ENCODE data around the gene ZNF768. TPM values are rescaled to one million over a fixed set of nuclear protein-coding genes. Genes with fewer than 3 reads are reported as not detected.

The ZNF768 gene
- total and polyA plus RNA-seq, 2 donors: 10.5 to 20.4 TPM

- Histone ChIP-seq H3K27me3 (ENCODE audit: control insufficient read depth in 2 of 2, insufficient read depth in 1 of 2, low read length in 1 of 2) (no peaks in the 10 kb centered on the region), H3K27ac (ENCODE audit: low read depth in 1 of 2, low read length in 1 of 2) (peak overlapping the region; percentile 93 to 98), H3K4me1 (ENCODE audit: control insufficient read depth in 2 of 2, insufficient read depth in 2 of 2, low read length in 2 of 2) (peaks cover 28 to 69% of the 10 kb centered on the region in 2 donors), H3K36me3 (ENCODE audit: control insufficient read depth in 2 of 2, insufficient read depth in 2 of 2, low read length in 1 of 2) (peaks cover 0 to 4% of the 10 kb centered on the region in 2 donors), H3K9me3 (ENCODE audit: control insufficient read depth in 2 of 2, insufficient read depth in 1 of 2, low read length in 1 of 2) (no peaks in the 10 kb centered on the region), H3K4me3 (ENCODE audit: low read length in 2 of 2) (peak overlapping the region in 1 of 2 donors; percentile 16)
- 8% methylated on average over 6 of the region's 6 CpGs for WGBS
- peak in 6 of 9 donors; percentile 72 to 91 (median 78) for DNase-seq (ENCODE audit: low read depth in 6 of 9, low spot score in 9 of 9)
Measured at GRCh38 chr16:30567991-30568638, 41.7 kb upstream of the ZNF768 start.

DNA sequence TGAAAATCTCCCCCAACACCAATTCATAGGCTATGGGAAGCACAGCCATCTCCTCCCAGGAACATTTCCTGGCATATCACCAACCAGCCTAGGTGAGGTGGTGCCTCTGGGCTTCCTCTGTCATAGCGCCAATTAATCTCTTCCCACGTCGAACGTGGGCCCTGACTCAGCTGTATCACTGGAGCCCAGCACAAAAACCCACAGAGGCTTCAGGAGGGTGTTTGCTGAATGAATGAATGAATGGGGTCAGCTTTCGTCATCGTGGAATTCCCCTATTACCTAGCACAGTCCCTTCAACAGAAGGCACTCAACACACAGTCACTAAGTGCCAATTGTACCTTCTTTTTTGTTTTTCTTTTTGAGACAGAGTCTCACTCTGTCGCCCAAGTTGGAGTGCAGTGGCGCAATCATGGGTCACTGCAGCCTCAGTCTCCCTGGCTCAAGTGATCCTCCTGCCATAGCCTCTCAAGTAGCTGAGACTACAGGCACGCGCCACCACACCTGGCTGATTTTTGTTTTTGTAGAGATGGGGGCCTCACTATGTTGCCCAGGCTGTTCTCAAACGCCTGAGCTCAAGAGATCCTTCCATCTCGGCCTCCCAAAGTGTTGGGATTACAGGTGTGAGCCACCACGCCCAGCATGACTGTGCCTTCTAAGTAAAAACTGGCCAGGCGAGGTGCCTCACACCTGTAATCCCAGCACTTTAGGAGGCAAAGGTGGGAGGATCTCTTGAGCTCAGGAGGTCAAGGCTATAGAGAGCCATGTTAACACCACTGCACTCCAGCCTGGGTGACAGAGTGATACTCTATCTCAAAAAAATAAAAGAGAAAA is 41.0 kb upstream of the ZNF768 start:
- H3K36me3 ChIP-seq (ENCODE audit: control insufficient read depth in 2 of 2, insufficient read depth in 2 of 2, low read length in 1 of 2): peaks cover 0 to 4% of the 10 kb centered on the region in 2 donors
- peaks cover 27 to 62% of the 10 kb centered on the region in 2 donors for H3K4me1 ChIP-seq (ENCODE audit: control insufficient read depth in 2 of 2, insufficient read depth in 2 of 2, low read length in 2 of 2)
- H3K27me3 ChIP-seq (ENCODE audit: control insufficient read depth in 2 of 2, insufficient read depth in 1 of 2, low read length in 1 of 2): no peaks in the 10 kb centered on the region
- H3K27ac ChIP-seq (ENCODE audit: low read depth in 1 of 2, low read length in 1 of 2): peak overlapping the region; percentile 93 to 98
- H3K9me3 ChIP-seq (ENCODE audit: control insufficient read depth in 2 of 2, insufficient read depth in 1 of 2, low read length in 1 of 2): no peaks in the 10 kb centered on the region
- 87% methylated on average over 14 of the region's 14 CpGs for WGBS
- no peak overlapping the region for H3K4me3 ChIP-seq (ENCODE audit: low read length in 2 of 2)
- peak in 1 of 9 donors; percentile 23 for DNase-seq (ENCODE audit: low read depth in 6 of 9, low spot score in 9 of 9)

GRCh38 chr16:30566531-30566930 is 40.2 kb upstream of the ZNF768 start:
- Histone ChIP-seq H3K27me3 (ENCODE audit: control insufficient read depth in 2 of 2, insufficient read depth in 1 of 2, low read length in 1 of 2) (peaks cover 0 to under 1% of the 10 kb centered on the region in 2 donors), H3K27ac (ENCODE audit: low read depth in 1 of 2, low read length in 1 of 2) (no peak overlapping the region), H3K4me3 (ENCODE audit: low read length in 2 of 2) (no peak overlapping the region), H3K36me3 (ENCODE audit: control insufficient read depth in 2 of 2, insufficient read depth in 2 of 2, low read length in 1 of 2) (peaks cover 0 to 4% of the 10 kb centered on the region in 2 donors), H3K9me3 (ENCODE audit: control insufficient read depth in 2 of 2, insufficient read depth in 1 of 2, low read length in 1 of 2) (no peaks in the 10 kb centered on the region), H3K4me1 (ENCODE audit: control insufficient read depth in 2 of 2, insufficient read depth in 2 of 2, low read length in 2 of 2) (peaks cover 28 to 60% of the 10 kb centered on the region in 2 donors)
- WGBS: 98% methylated on average over 4 of the region's 4 CpGs
- DNase-seq (ENCODE audit: low read depth in 6 of 9, low spot score in 9 of 9): no peak

- H3K4me3 ChIP-seq (ENCODE audit: low read length in 2 of 2): no peak overlapping the region
- peaks cover 0 to 4% of the 10 kb centered on the region in 2 donors for H3K36me3 ChIP-seq (ENCODE audit: control insufficient read depth in 2 of 2, insufficient read depth in 2 of 2, low read length in 1 of 2)
- no peaks in the 10 kb centered on the region for H3K9me3 ChIP-seq (ENCODE audit: control insufficient read depth in 2 of 2, insufficient read depth in 1 of 2, low read length in 1 of 2)
- peaks cover 0 to 6% of the 10 kb centered on the region in 2 donors for H3K27me3 ChIP-seq (ENCODE audit: control insufficient read depth in 2 of 2, insufficient read depth in 1 of 2, low read length in 1 of 2)
- WGBS: 90% methylated on average over 8 of the region's 8 CpGs
- peaks cover 33 to 64% of the 10 kb centered on the region in 2 donors for H3K4me1 ChIP-seq (ENCODE audit: control insufficient read depth in 2 of 2, insufficient read depth in 2 of 2, low read length in 2 of 2)
- no peak overlapping the region for H3K27ac ChIP-seq (ENCODE audit: low read depth in 1 of 2, low read length in 1 of 2)
- no peak for DNase-seq (ENCODE audit: low read depth in 6 of 9, low spot score in 9 of 9)
Measured at GRCh38 chr16:30565984-30566383, 39.6 kb upstream of the ZNF768 start.

DNA sequence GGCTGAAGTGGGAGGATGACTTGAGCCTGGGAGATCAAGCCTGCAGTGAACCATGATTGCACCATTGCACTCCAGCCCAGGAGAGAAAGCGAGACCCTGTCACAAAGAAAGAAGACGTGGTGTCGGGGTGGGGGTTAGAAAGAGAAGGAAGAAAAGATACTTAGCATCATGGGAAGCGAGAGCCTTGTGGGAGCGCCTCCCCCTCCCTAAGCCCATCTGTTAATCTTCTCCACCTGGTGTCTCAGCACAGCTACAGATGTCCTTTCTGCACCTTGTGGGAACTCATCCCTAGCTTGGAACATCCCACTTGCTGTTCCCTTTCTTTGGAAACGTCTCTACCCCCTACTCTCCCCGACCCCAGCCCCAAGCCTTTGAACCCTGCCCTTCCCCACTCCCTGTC is 39.2 kb upstream of the ZNF768 start:
- WGBS: 85% methylated on average over 7 of the region's 7 CpGs
- no peak overlapping the region for H3K4me3 ChIP-seq (ENCODE audit: low read length in 2 of 2)
- peaks cover 29 to 62% of the 10 kb centered on the region in 2 donors for H3K4me1 ChIP-seq (ENCODE audit: control insufficient read depth in 2 of 2, insufficient read depth in 2 of 2, low read length in 2 of 2)
- H3K9me3 ChIP-seq (ENCODE audit: control insufficient read depth in 2 of 2, insufficient read depth in 1 of 2, low read length in 1 of 2): no peaks in the 10 kb centered on the region
- H3K27me3 ChIP-seq (ENCODE audit: control insufficient read depth in 2 of 2, insufficient read depth in 1 of 2, low read length in 1 of 2): peaks cover 0 to 7% of the 10 kb centered on the region in 2 donors
- no peak for DNase-seq (ENCODE audit: low read depth in 6 of 9, low spot score in 9 of 9)
- no peak overlapping the region for H3K27ac ChIP-seq (ENCODE audit: low read depth in 1 of 2, low read length in 1 of 2)
- H3K36me3 ChIP-seq (ENCODE audit: control insufficient read depth in 2 of 2, insufficient read depth in 2 of 2, low read length in 1 of 2): peaks cover 0 to 4% of the 10 kb centered on the region in 2 donors

DNA sequence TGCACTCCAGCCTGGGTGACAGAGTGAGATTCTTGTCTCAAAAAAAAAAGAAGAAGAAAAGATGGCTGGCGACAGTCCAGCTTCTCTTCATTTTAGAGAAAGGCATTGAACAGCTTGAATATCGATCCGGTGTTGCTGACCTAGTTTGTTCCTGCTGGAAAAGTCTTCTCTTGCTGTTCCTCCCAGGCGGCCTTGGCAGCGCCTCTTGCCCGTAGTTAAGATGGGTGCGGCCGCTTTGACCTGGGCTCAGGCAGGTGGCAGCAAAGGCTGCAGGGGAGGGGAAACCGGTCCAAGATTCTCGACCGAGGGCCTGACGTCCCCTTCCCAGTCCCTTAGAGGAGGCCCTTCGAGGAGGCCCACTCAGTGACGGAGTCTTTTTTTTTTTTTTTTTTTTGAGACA is 35.7 kb upstream of the ZNF768 start:
- H3K9me3 ChIP-seq (ENCODE audit: control insufficient read depth in 2 of 2, insufficient read depth in 1 of 2, low read length in 1 of 2): peaks cover 0 to 5% of the 10 kb centered on the region in 2 donors
- no peak for DNase-seq (ENCODE audit: low read depth in 6 of 9, low spot score in 9 of 9)
- H3K4me1 ChIP-seq (ENCODE audit: control insufficient read depth in 2 of 2, insufficient read depth in 2 of 2, low read length in 2 of 2): peaks cover 12 to 41% of the 10 kb centered on the region in 2 donors
- peaks cover 0 to 9% of the 10 kb centered on the region in 2 donors for H3K27me3 ChIP-seq (ENCODE audit: control insufficient read depth in 2 of 2, insufficient read depth in 1 of 2, low read length in 1 of 2)
- no peak overlapping the region for H3K27ac ChIP-seq (ENCODE audit: low read depth in 1 of 2, low read length in 1 of 2)
- H3K4me3 ChIP-seq (ENCODE audit: low read length in 2 of 2): no peak overlapping the region
- H3K36me3 ChIP-seq (ENCODE audit: control insufficient read depth in 2 of 2, insufficient read depth in 2 of 2, low read length in 1 of 2): no peaks in the 10 kb centered on the region
- 97% methylated on average over 14 of the region's 14 CpGs for WGBS

- 19% methylated on average over 46 of the region's 46 CpGs for WGBS
- H3K4me3 ChIP-seq (ENCODE audit: low read length in 2 of 2): peak overlapping the region; percentile 43 to 48
- peak overlapping the region in 1 of 2 donors; percentile 68 for H3K27ac ChIP-seq (ENCODE audit: low read depth in 1 of 2, low read length in 1 of 2)
- peaks cover 0 to 3% of the 10 kb centered on the region in 2 donors for H3K36me3 ChIP-seq (ENCODE audit: control insufficient read depth in 2 of 2, insufficient read depth in 2 of 2, low read length in 1 of 2)
- peaks cover 0 to 5% of the 10 kb centered on the region in 2 donors for H3K9me3 ChIP-seq (ENCODE audit: control insufficient read depth in 2 of 2, insufficient read depth in 1 of 2, low read length in 1 of 2)
- H3K27me3 ChIP-seq (ENCODE audit: control insufficient read depth in 2 of 2, insufficient read depth in 1 of 2, low read length in 1 of 2): peaks cover 0 to 9% of the 10 kb centered on the region in 2 donors
- peaks cover 12 to 40% of the 10 kb centered on the region in 2 donors for H3K4me1 ChIP-seq (ENCODE audit: control insufficient read depth in 2 of 2, insufficient read depth in 2 of 2, low read length in 2 of 2)
- DNase-seq (ENCODE audit: low read depth in 6 of 9, low spot score in 9 of 9): peak in 1 of 9 donors; percentile 47
Measured at GRCh38 chr16:30561089-30561816, 34.9 kb upstream of the ZNF768 start.

GRCh38 chr16:30559690-30560089 is 33.3 kb upstream of the ZNF768 start:
- peak overlapping the region in 1 of 2 donors; percentile 27 for H3K27ac ChIP-seq (ENCODE audit: low read depth in 1 of 2, low read length in 1 of 2)

More at GRCh38 chr16:30559690-30560089, 33.3 kb upstream of the ZNF768 start:
- Histone ChIP-seq H3K4me3 (ENCODE audit: low read length in 2 of 2) (no peak overlapping the region), H3K36me3 (ENCODE audit: control insufficient read depth in 2 of 2, insufficient read depth in 2 of 2, low read length in 1 of 2) (peaks cover 15 to 19% of the 10 kb centered on the region in 2 donors), H3K27me3 (ENCODE audit: control insufficient read depth in 2 of 2, insufficient read depth in 1 of 2, low read length in 1 of 2) (peaks cover 0 to 9% of the 10 kb centered on the region in 2 donors), H3K9me3 (ENCODE audit: control insufficient read depth in 2 of 2, insufficient read depth in 1 of 2, low read length in 1 of 2) (peaks cover 0 to 5% of the 10 kb centered on the region in 2 donors), H3K4me1 (ENCODE audit: control insufficient read depth in 2 of 2, insufficient read depth in 2 of 2, low read length in 2 of 2) (peaks cover 12 to 35% of the 10 kb centered on the region in 2 donors)
- 93% methylated on average over 6 of the region's 6 CpGs for WGBS
- DNase-seq (ENCODE audit: low read depth in 6 of 9, low spot score in 9 of 9): no peak
